A549 (cell line): Measurements from ENCODE around the gene TSPAN16.

Source experiments
- EP300 ChIP-seq, 2 experiments: fragments of >200 bp; sonication (Bioruptor Twin); formaldehyde crosslinking; IDR thresholded peaks; 2 replicates in 1 of 2; 3 replicates in 1 of 2; pipeline ENCODE4 v1.6.1; 2016 to 2017
- JUNB ChIP-seq: fragments of >200 bp; sonication (Bioruptor Twin); formaldehyde crosslinking; IDR thresholded peaks from 2 replicates; pipeline ENCODE4 v1.6.1; 2016
- RFX5 ChIP-seq: fragments of 450-650 bp; IDR thresholded peaks from 2 replicates; pipeline ENCODE4 v1.7.1; 2014; ENCODE audit warnings: antibody characterized with exemption, mild to moderate bottlenecking, moderate library complexity
- TF ChIP-seq, protein P1 (sequence below): fragments of 200-600 bp; sonication (generic); IDR thresholded peaks from 2 replicates; pipeline ENCODE4 v1.6.1; 2016; ENCODE audit warnings: antibody characterized with exemption, mild to moderate bottlenecking, moderate library complexity

DNA sequence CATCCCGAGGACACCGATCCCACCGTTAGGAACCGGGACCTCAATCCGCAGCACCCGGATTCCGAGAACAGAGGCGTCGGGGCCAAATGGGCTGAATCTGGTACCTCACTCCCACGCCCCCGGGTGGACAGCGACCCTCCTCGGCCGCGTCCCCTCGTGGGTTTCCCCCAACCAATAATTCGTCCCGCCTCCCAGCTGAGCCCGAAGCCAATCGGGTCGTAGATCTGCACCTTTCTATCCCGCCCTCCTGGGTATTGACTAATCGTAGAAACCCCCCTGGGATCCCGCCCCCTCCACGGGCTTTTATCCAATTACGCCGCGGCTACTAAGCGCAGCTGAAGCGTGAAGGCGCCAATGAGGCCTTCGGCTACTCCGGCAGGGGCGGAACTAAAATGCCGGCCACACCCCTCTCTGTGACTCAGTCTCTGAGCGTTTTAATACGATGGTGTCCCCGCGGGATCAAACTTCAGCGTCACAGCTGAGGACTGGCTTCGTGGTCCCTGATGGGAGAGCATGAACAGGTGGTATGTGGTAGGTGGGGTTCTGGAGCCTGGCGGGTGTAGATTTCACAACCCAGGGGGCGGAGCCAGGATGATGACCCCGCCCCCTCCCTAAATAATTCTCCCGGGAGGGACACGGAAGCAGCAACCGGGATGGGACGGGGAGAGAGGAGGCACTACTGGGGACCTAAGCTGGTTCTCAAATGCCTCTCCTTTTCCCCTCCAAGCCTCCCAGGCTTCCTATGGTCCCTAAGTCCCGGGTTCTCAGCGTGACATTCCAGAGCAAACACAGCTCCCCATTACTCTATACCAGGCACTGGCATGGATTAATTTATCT is 50.4 kb downstream of the TSPAN16 start, which contains the start of the genes CCDC159 and TMEM205:
- TF ChIP-seq JUNB, result no peak
- TF ChIP-seq, protein P1, sequence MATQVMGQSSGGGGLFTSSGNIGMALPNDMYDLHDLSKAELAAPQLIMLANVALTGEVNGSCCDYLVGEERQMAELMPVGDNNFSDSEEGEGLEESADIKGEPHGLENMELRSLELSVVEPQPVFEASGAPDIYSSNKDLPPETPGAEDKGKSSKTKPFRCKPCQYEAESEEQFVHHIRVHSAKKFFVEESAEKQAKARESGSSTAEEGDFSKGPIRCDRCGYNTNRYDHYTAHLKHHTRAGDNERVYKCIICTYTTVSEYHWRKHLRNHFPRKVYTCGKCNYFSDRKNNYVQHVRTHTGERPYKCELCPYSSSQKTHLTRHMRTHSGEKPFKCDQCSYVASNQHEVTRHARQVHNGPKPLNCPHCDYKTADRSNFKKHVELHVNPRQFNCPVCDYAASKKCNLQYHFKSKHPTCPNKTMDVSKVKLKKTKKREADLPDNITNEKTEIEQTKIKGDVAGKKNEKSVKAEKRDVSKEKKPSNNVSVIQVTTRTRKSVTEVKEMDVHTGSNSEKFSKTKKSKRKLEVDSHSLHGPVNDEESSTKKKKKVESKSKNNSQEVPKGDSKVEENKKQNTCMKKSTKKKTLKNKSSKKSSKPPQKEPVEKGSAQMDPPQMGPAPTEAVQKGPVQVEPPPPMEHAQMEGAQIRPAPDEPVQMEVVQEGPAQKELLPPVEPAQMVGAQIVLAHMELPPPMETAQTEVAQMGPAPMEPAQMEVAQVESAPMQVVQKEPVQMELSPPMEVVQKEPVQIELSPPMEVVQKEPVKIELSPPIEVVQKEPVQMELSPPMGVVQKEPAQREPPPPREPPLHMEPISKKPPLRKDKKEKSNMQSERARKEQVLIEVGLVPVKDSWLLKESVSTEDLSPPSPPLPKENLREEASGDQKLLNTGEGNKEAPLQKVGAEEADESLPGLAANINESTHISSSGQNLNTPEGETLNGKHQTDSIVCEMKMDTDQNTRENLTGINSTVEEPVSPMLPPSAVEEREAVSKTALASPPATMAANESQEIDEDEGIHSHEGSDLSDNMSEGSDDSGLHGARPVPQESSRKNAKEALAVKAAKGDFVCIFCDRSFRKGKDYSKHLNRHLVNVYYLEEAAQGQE, result no peak; the same call in 1 of the 2 replicates
- TF ChIP-seq RFX5, result no peak
- no peak for TF ChIP-seq EP300 (IDR thresholded peaks at IDR 0.05)
